ENCODE measurements around the gene ATP8A2. TPM values are rescaled to one million over a fixed set of nuclear protein-coding genes. Genes with fewer than 3 reads are reported as not detected.

The ATP8A2 gene
- total RNA-seq, 2 experiments from 2014 or later, result 0.92 to 0.94 TPM

GRCh38 chr13:25686831-25687470, 315.2 kb downstream of the ATP8A2 start:
- no peaks in the 10 kb centered on the region for H3K36me3 Mint-ChIP-seq (ENCODE audit: low read depth)
- H3K27ac Mint-ChIP-seq, result no peak overlapping the region
- ChIA-PET CTCF (no interaction called here), POLR2A (no interaction called here)
- no peaks in the 10 kb centered on the region for H3K4me1 Mint-ChIP-seq (ENCODE audit: low read depth)
- intact Hi-C loops (cut with micrococcal nuclease), result no loop called here
- ATAC-seq, result no peak
- H3K4me3 Mint-ChIP-seq, result no peak overlapping the region
- H3K27me3 Mint-ChIP-seq, result peaks cover 1% of the 10 kb centered on the region
- DNase-seq, result no peak
- TF ChIP-seq, protein P1, sequence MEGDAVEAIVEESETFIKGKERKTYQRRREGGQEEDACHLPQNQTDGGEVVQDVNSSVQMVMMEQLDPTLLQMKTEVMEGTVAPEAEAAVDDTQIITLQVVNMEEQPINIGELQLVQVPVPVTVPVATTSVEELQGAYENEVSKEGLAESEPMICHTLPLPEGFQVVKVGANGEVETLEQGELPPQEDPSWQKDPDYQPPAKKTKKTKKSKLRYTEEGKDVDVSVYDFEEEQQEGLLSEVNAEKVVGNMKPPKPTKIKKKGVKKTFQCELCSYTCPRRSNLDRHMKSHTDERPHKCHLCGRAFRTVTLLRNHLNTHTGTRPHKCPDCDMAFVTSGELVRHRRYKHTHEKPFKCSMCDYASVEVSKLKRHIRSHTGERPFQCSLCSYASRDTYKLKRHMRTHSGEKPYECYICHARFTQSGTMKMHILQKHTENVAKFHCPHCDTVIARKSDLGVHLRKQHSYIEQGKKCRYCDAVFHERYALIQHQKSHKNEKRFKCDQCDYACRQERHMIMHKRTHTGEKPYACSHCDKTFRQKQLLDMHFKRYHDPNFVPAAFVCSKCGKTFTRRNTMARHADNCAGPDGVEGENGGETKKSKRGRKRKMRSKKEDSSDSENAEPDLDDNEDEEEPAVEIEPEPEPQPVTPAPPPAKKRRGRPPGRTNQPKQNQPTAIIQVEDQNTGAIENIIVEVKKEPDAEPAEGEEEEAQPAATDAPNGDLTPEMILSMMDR (IDR thresholded peaks at IDR 0.05), result no peak
- H3K9me3 Mint-ChIP-seq, result no peaks in the 10 kb centered on the region

- ATAC-seq (no peak), DNase-seq (no peak)
- intact Hi-C loops (cut with micrococcal nuclease), result no loop called here
- POLR2A ChIA-PET, result no interaction called here
- no peaks in the 10 kb centered on the region for H3K4me1 Mint-ChIP-seq (ENCODE audit: low read depth)
- no peak overlapping the region for H3K27ac Mint-ChIP-seq
- peaks cover 1% of the 10 kb centered on the region for H3K27me3 Mint-ChIP-seq
- no peaks in the 10 kb centered on the region for H3K9me3 Mint-ChIP-seq
- H3K4me3 Mint-ChIP-seq, result no peak overlapping the region
- TF ChIP-seq, protein P1 (IDR thresholded peaks at IDR 0.05), result no peak
- no peaks in the 10 kb centered on the region for H3K36me3 Mint-ChIP-seq (ENCODE audit: low read depth)
- CTCF ChIA-PET, result no interaction called here
Observed at GRCh38 chr13:25687471-25688225, 315.9 kb downstream of the ATP8A2 start.

GRCh38 chr13:25688536-25688935, 316.8 kb downstream of the ATP8A2 start:
- Mint-ChIP-seq H3K4me3 (no peak overlapping the region), H3K27me3 (peaks cover 1% of the 10 kb centered on the region), H3K9me3 (no peaks in the 10 kb centered on the region), H3K27ac (no peak overlapping the region), H3K4me1 (ENCODE audit: low read depth) (no peaks in the 10 kb centered on the region), H3K36me3 (ENCODE audit: low read depth) (no peaks in the 10 kb centered on the region)
- intact Hi-C loops (cut with micrococcal nuclease), result no loop called here
- POLR2A ChIA-PET, result no interaction called here
- TF ChIP-seq, protein P1 (IDR thresholded peaks at IDR 0.05), result no peak
- DNase-seq (no peak), ATAC-seq (no peak)
- CTCF ChIA-PET, result no interaction called here

GRCh38 chr13:25689539-25689938, 317.8 kb downstream of the ATP8A2 start:
- no peaks in the 10 kb centered on the region for H3K9me3 Mint-ChIP-seq
- no peak overlapping the region for H3K4me3 Mint-ChIP-seq
- ChIA-PET CTCF (no interaction called here), POLR2A (no interaction called here)
- no peaks in the 10 kb centered on the region for H3K36me3 Mint-ChIP-seq (ENCODE audit: low read depth)
- TF ChIP-seq, protein P1 (IDR thresholded peaks at IDR 0.05), result no peak
- no peak for ATAC-seq
- H3K27ac Mint-ChIP-seq, result no peak overlapping the region
- DNase-seq, result no peak
- intact Hi-C loops (cut with micrococcal nuclease), result no loop called here
- no peaks in the 10 kb centered on the region for H3K4me1 Mint-ChIP-seq (ENCODE audit: low read depth)
- H3K27me3 Mint-ChIP-seq, result peaks cover 1% of the 10 kb centered on the region

- Mint-ChIP-seq H3K4me1 (ENCODE audit: low read depth) (no peaks in the 10 kb centered on the region), H3K36me3 (ENCODE audit: low read depth) (no peaks in the 10 kb centered on the region), H3K27me3 (peaks cover 1% of the 10 kb centered on the region), H3K9me3 (no peaks in the 10 kb centered on the region), H3K27ac (no peak overlapping the region), H3K4me3 (no peak overlapping the region)
- no peak for ATAC-seq
- no peak for DNase-seq
- TF ChIP-seq, protein P1 (IDR thresholded peaks at IDR 0.05), result no peak
- intact Hi-C loops (cut with micrococcal nuclease), result no loop called here
- POLR2A ChIA-PET, result no interaction called here
- CTCF ChIA-PET, result no interaction called here
Observed at GRCh38 chr13:25690582-25690981, 318.8 kb downstream of the ATP8A2 start.
